Measurements from ENCODE around the gene ZC3H12A.
A peak's percentile ranks its signal among the peaks of the same experiment; 100 is the strongest.

Gene ZC3H12A

GRCh38 chr1:37472994-37473393 lies 1.4 kb upstream of the ZC3H12A start:
- CTCF ChIA-PET, result interaction anchor here (8.7 to 10.9 kb wide), 2 partner anchors 15 kb away, joined by 105 to 142 read pairs; no protein-coding TSS in a partner anchor
- POLR2A ChIA-PET, result interaction anchor here (0.9 kb wide), 1 partner anchor 13 kb away, joined by 3 read pairs; no protein-coding TSS in a partner anchor
- no peak for DNase-seq (ENCODE audit: extremely low spot score)
- TF ChIP-seq, protein P1, sequence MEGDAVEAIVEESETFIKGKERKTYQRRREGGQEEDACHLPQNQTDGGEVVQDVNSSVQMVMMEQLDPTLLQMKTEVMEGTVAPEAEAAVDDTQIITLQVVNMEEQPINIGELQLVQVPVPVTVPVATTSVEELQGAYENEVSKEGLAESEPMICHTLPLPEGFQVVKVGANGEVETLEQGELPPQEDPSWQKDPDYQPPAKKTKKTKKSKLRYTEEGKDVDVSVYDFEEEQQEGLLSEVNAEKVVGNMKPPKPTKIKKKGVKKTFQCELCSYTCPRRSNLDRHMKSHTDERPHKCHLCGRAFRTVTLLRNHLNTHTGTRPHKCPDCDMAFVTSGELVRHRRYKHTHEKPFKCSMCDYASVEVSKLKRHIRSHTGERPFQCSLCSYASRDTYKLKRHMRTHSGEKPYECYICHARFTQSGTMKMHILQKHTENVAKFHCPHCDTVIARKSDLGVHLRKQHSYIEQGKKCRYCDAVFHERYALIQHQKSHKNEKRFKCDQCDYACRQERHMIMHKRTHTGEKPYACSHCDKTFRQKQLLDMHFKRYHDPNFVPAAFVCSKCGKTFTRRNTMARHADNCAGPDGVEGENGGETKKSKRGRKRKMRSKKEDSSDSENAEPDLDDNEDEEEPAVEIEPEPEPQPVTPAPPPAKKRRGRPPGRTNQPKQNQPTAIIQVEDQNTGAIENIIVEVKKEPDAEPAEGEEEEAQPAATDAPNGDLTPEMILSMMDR (IDR thresholded peaks at IDR 0.05; ENCODE audit: control extremely low read depth, extremely low read depth, low read depth, missing control alignments), result no peak

- DNase-seq (ENCODE audit: extremely low spot score), result peak; percentile 22
- ChIA-PET CTCF (interaction anchor here (1.6 to 10.9 kb wide), 4 partner anchors 14 to 41 kb away, joined by 4 to 142 read pairs (median 64); partner anchors contain the start of gene MEAF6), POLR2A (interaction anchor here (0.6 to 6.0 kb wide), 7 partner anchors 7 to 1009 kb away, joined by 3 to 112 read pairs (median 6); partner anchors contain the start of gene MRPS15)
- TF ChIP-seq, protein P1 (IDR thresholded peaks at IDR 0.05; ENCODE audit: control extremely low read depth, extremely low read depth, low read depth, missing control alignments), result peak; percentile 4
These were observed 842 bp upstream of the ZC3H12A start for GRCh38 chr1:37473431-37474045.

DNA sequence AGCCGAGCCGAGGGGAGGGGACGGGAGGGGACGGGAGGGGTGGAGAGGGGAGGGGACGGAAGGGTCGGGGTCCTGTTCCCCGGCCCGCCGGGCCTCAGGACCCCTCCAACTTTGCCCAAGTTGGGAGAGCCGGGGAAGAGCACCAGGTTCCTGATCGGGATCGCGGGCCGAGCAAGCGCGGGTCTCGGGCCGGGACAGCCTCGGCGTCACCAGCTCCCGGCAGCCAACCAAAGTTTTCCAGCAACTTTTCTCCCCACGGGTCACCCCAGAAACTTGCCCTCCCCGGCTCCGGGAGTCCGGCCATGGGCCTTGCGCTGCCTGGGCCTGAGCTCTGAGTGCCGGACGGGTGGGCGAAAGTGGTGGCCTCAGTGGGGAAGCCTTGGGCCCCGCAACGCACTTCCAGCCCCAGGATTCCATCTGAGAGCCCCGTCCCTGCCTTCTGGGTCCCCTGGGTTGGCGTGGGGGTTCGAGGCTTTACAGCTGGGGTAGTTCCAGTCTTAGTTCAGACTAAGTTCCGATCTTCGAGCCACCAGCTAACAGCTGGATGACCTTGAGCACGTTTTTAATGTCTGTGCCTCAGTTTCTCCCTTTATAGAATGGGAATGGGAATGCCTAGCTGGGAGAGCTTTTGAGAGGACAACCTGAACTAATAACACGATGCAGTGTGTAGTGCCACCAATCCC lies 458 bp downstream of the ZC3H12A start:
- no peak for DNase-seq (ENCODE audit: extremely low spot score)
- POLR2A ChIA-PET, result interaction anchor here (0.5 to 6.0 kb wide), 16 partner anchors 8 to 1168 kb away, joined by 3 to 112 read pairs (median 4); partner anchors contain the start of genes MEAF6, MRPS15, OSCP1 and SH3D21
- CTCF ChIA-PET, result interaction anchor here (0.7 to 10.9 kb wide), 10 partner anchors 9 to 215 kb away, joined by 3 to 142 read pairs (median 4); partner anchors contain the start of gene MEAF6
- TF ChIP-seq, protein P1 (IDR thresholded peaks at IDR 0.05; ENCODE audit: control extremely low read depth, extremely low read depth, low read depth, missing control alignments), result no peak

DNA sequence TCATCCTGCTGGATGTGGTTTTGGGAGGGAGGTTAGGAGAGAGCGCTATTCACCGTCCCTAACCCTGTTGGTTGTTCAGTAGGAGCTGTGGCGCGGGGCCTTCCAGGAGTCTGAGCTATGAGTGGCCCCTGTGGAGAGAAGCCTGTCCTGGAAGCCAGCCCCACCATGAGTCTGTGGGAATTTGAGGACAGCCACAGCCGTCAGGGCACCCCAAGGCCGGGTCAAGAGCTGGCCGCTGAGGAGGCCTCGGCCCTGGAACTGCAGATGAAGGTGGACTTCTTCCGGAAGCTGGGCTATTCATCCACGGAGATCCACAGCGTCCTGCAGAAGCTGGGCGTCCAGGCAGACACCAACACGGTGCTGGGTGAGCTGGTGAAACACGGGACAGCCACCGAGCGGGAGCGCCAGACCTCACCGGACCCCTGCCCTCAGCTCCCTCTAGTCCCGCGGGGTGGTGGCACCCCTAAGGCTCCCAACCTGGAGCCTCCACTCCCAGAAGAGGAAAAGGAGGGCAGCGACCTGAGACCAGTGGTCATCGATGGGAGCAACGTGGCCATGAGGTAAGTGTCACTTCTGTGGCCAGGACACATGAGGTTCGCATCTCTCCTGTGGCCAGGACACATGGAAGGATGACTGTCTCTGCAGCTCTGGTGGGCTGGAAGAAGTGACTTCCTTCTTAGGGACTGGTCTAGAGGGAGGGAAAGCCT lies 1.2 kb downstream of the ZC3H12A start:
- no peak for DNase-seq (ENCODE audit: extremely low spot score)
- ChIA-PET POLR2A (interaction anchor here (0.6 to 6.0 kb wide), 15 partner anchors 9 to 1169 kb away, joined by 3 to 112 read pairs (median 6); partner anchors contain the start of genes MEAF6, MRPS15, OSCP1 and SH3D21), CTCF (interaction anchor here (0.7 to 10.9 kb wide), 10 partner anchors 10 to 214 kb away, joined by 3 to 142 read pairs (median 4); partner anchors contain the start of gene MEAF6)

DNA sequence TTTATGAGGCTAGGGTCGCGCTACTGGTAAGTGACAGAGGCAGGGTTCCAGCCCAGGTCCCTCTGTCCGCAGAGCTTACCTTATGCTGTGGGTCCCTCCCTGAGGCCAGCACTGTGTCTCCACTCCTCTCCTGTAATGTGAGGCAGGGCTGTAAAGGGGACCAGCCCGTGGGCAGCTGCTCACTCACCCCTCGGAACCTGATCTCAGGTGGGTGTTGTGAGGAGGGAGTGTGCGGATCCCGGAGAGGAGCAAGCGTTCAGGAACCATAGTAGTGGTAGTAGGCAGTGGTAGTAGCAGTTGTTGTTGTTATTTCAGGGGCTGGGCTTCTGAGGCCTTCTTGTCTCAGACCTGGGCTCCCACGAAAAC lies 1.7 kb downstream of the ZC3H12A start:
- ChIA-PET CTCF (interaction anchor here (1.1 to 10.9 kb wide), 7 partner anchors 10 to 214 kb away, joined by 3 to 142 read pairs (median 8); partner anchors contain the start of gene MEAF6), POLR2A (interaction anchor here (0.6 to 6.0 kb wide), 8 partner anchors 10 to 484 kb away, joined by 3 to 112 read pairs (median 6); partner anchors contain the start of gene MEAF6)
- TF ChIP-seq, protein P1 (IDR thresholded peaks at IDR 0.05; ENCODE audit: control extremely low read depth, extremely low read depth, low read depth, missing control alignments), result no peak
- no peak for DNase-seq (ENCODE audit: extremely low spot score)

More for the DNA sequence above, 1.2 kb downstream of the ZC3H12A start:
- TF ChIP-seq, protein P1 (IDR thresholded peaks at IDR 0.05; ENCODE audit: control extremely low read depth, extremely low read depth, low read depth, missing control alignments), result no peak
